A549 (cell line): Measurements from ENCODE around the gene POLA1. TPM values are rescaled to one million over a fixed set of nuclear protein-coding genes. Genes with fewer than 3 reads are reported as not detected.
A peak's percentile ranks its signal among the peaks of the same experiment; 100 is the strongest.

Source experiments
- ATAC-seq, 2 experiments: fragments of 200-7000 bp in 1 of 2; fragments of >200 bp in 1 of 2; cut with Nextera tagmentation in 1 of 2; cut with Tn5 transposase in 1 of 2; 3 replicates each; pipeline versions ENCODE4 v1.8.0 to v1.9.1; 2018 to 2020; ENCODE audit warnings: mild to moderate bottlenecking in 1 of 2, moderate library complexity in 1 of 2
- CTCF ChIA-PET: fragments of 300-600 bp; sonication (Branson Sonifier 250); formaldehyde crosslinking; extraction: SDS; loops from one replicate; lab custom pipeline; 2021; ENCODE audit warnings: antibody characterized with exemption, inconsistent platforms; lab: Yijun Ruan, JAX
- POLR2A ChIA-PET: fragments of 350-600 bp; formaldehyde crosslinking; extraction: SDS; loops from one replicate; lab custom pipeline; 2021; ENCODE audit warnings: antibody characterized with exemption, inconsistent platforms; lab: Yijun Ruan, JAX
- DNase-seq, 2 experiments: peaks; one replicate each; pipeline versions ENCODE4 v3.0.0 to v3.0.0-alpha.2; 2011 to 2016; ENCODE audit warnings: low read depth in 1 of 2, low spot score in 1 of 2
- FAIRE-seq: peaks from 2 replicates; lab custom pipeline; 2011; peaks lifted over from hg19 to GRCh38; lab: Jason Lieb, UNC
- H3K27ac ChIP-seq, 2 experiments: fragments of >200 bp; sonication (Bioruptor Twin); formaldehyde crosslinking; 3 replicates each; pipeline ENCODE4 v1.5.1; 2016 to 2017
- H3K4me1 ChIP-seq: fragments of >200 bp; sonication (Bioruptor Twin); formaldehyde crosslinking; 3 replicates; pipeline ENCODE4 v1.6.1; 2016
- H3K4me2 ChIP-seq: fragments of >200 bp; sonication (Bioruptor Twin); formaldehyde crosslinking; 3 replicates; pipeline ENCODE4 v1.6.1; 2016
- H3K4me3 ChIP-seq: fragments of >200 bp; sonication (Bioruptor Twin); formaldehyde crosslinking; 3 replicates; pipeline ENCODE4 v1.5.1; 2016
- H3K9me3 ChIP-seq: fragments of >200 bp; sonication (Bioruptor Twin); formaldehyde crosslinking; 3 replicates; pipeline ENCODE4 v1.6.1; 2016
- CBX2 ChIP-seq: fragments of 200-600 bp; sonication (generic); IDR thresholded peaks from 2 replicates; pipeline ENCODE4 v1.6.1; 2016; ENCODE audit warnings: low read depth, mild to moderate bottlenecking, borderline replicate concordance
- CTCF ChIP-seq: fragments of >200 bp; sonication (Bioruptor Twin); formaldehyde crosslinking; IDR thresholded peaks from 3 replicates; pipeline ENCODE4 v1.5.1; 2016
- EHMT2 ChIP-seq: fragments of 200-600 bp; sonication (generic); IDR thresholded peaks from 2 replicates; pipeline ENCODE4 v1.6.1; 2016; ENCODE audit warnings: antibody characterized with exemption, low read depth, mild to moderate bottlenecking, moderate library complexity
- ESRRA ChIP-seq: fragments of 150-350 bp; IDR thresholded peaks from 2 replicates; pipeline ENCODE4 v1.6.1; 2014; ENCODE audit warnings: mild to moderate bottlenecking, low read length, borderline replicate concordance
- GATA3 ChIP-seq: IDR thresholded peaks from 2 replicates; pipeline ENCODE4 v1.6.1; 2012; ENCODE audit warnings: borderline replicate concordance
- HDAC2 ChIP-seq: fragments of 200-600 bp; sonication (generic); IDR thresholded peaks from 2 replicates; pipeline ENCODE4 v1.6.1; 2016
- HES2 ChIP-seq: fragments of >200 bp; sonication (Bioruptor Twin); formaldehyde crosslinking; IDR thresholded peaks from 2 replicates; pipeline ENCODE4 v1.6.1; 2016
- HEYL ChIP-seq: fragments of 250-450 bp; sonication (Bioruptor Pico); IDR thresholded peaks from 2 replicates; pipeline ENCODE4 v1.8.0; 2021; ENCODE audit warnings: mild to moderate bottlenecking, moderate library complexity
- HMGXB4 ChIP-seq: fragments of 250-450 bp; sonication (Bioruptor Pico); IDR thresholded peaks from 2 replicates; pipeline ENCODE4 v1.5.0; 2021; ENCODE audit warnings: mild to moderate bottlenecking, moderate library complexity, borderline replicate concordance
- HOXA7 ChIP-seq: fragments of 250-450 bp; sonication (Bioruptor Pico); IDR thresholded peaks from 2 replicates; pipeline ENCODE4 v1.5.0; 2020; ENCODE audit warnings: mild to moderate bottlenecking, moderate library complexity
- HOXB5 ChIP-seq: fragments of 250-450 bp; sonication (Bioruptor Pico); IDR thresholded peaks from 2 replicates; pipeline ENCODE4 v1.5.0; 2020; ENCODE audit warnings: mild to moderate bottlenecking, moderate library complexity
- KDM5A ChIP-seq: fragments of 200-600 bp; sonication (generic); IDR thresholded peaks from 2 replicates; pipeline ENCODE4 v1.6.1; 2016; ENCODE audit warnings: antibody characterized with exemption, mild to moderate bottlenecking
- MAFK ChIP-seq: fragments of 450-650 bp; IDR thresholded peaks from 2 replicates; pipeline ENCODE4 v1.6.1; 2014; ENCODE audit not compliant: partially characterized antibody
- MYC ChIP-seq: IDR thresholded peaks from 2 replicates; pipeline ENCODE4 v1.6.1; 2012; ENCODE audit warnings: mild to moderate bottlenecking, inconsistent platforms, low read length, improper control_type of control experiment, borderline replicate concordance
- NFE2L2 ChIP-seq: fragments of 150-350 bp; conservative IDR thresholded peaks from 2 replicates; pipeline ENCODE4 v1.6.1; 2014; ENCODE audit warnings: low read length
- NR3C1 ChIP-seq: fragments of >200 bp; sonication (Bioruptor Twin); formaldehyde crosslinking; IDR thresholded peaks from 3 replicates; pipeline ENCODE4 v1.6.1; 2017
- PBX3 ChIP-seq: IDR thresholded peaks from 2 replicates; pipeline ENCODE4 v1.6.1; 2012
- PHF8 ChIP-seq: fragments of 200-600 bp; sonication (generic); IDR thresholded peaks from 2 replicates; pipeline ENCODE4 v1.6.1; 2016; ENCODE audit warnings: low read depth, mild to moderate bottlenecking, antibody characterized with exemption, moderate library complexity, borderline replicate concordance
- POLR2A ChIP-seq: IDR thresholded peaks from 2 replicates; pipeline ENCODE4 v1.6.1; 2012; ENCODE audit warnings: mild to moderate bottlenecking, low read length
- POLR2AphosphoS2 ChIP-seq: conservative IDR thresholded peaks from 2 replicates; pipeline ENCODE4 v1.6.1; 2012; ENCODE audit warnings: low read length, improper control_type of control experiment, inconsistent platforms
- RAD21 ChIP-seq, 2 experiments: fragments of >200 bp in 1 of 2; sonication (Bioruptor Twin) in 1 of 2; formaldehyde crosslinking in 1 of 2; IDR thresholded peaks in 1 of 2; conservative IDR thresholded peaks in 1 of 2; 2 replicates in 1 of 2; 3 replicates in 1 of 2; pipeline ENCODE4 v1.6.1; 2012 to 2018; ENCODE audit warnings: inconsistent platforms in 1 of 2
- RFX5 ChIP-seq: fragments of 450-650 bp; IDR thresholded peaks from 2 replicates; pipeline ENCODE4 v1.7.1; 2014; ENCODE audit warnings: antibody characterized with exemption, mild to moderate bottlenecking, moderate library complexity
- ZC3H11A ChIP-seq: fragments of 450-650 bp; IDR thresholded peaks from 2 replicates; pipeline ENCODE4 v1.6.1; 2014; ENCODE audit warnings: antibody characterized with exemption, mild to moderate bottlenecking
- ZNF302 ChIP-seq: fragments of 250-450 bp; sonication (Bioruptor Pico); IDR thresholded peaks from 2 replicates; pipeline ENCODE4 v1.9.0; 2021; ENCODE audit warnings: inconsistent platforms, mild to moderate bottlenecking, moderate library complexity
- WGBS: methylation state at CpG from one replicate; pipeline ENCODE4 v1.1.6; 2017; ENCODE audit errors: missing lambda C conversion rate; 5-methylcytosine and 5-hydroxymethylcytosine counted together
- polyA plus RNA-seq, 4 experiments: library from polyadenylated mRNA; depleted of rRNA in 3 of 4; stranded (reverse); fragments of >200 nt; fragmentation: RNase III in 1 of 4; extraction: RNeasy Plus Mini Kit Qiagen cat#74134 plus additional on column Dnase treatment in 1 of 4; gene quantifications; 2 replicates in 3 of 4; 3 replicates in 1 of 4; pipeline ENCODE4 v1.2.3, GENCODE V29; 2011 to 2017

The POLA1 gene
- polyA plus RNA-seq, 2 of the 4 experiments (the other 2 are of a cell fraction): 8.8 to 17.5 TPM

- ChIA-PET POLR2A (no interaction called here), CTCF (no interaction called here)
- WGBS: 97% methylated on average over 6 of the region's 6 CpGs
- no peak overlapping the region for H3K27ac ChIP-seq
- DNase-seq (no peak), ATAC-seq (no peak), FAIRE-seq (no peak)
- H3K4me3 ChIP-seq: no peak overlapping the region
- peaks cover 6% of the 10 kb centered on the region; the same call in 1 of the 3 replicates for H3K4me1 ChIP-seq
- H3K4me2 ChIP-seq: no peak overlapping the region
- H3K9me3 ChIP-seq: no peaks in the 10 kb centered on the region
- TF ChIP-seq NR3C1 (no peak), HOXB5 (CRISPR knock-in tag) (no peak), HOXA7 (CRISPR knock-in tag) (no peak), MAFK (no peak), CTCF (no peak), KDM5A (no peak), POLR2AphosphoS2 (no peak), POLR2A (no peak), ZC3H11A (no peak), EHMT2 (no peak), HES2 (no peak), ZNF302 (CRISPR knock-in tag) (no peak), ESRRA (no peak), GATA3 (no peak)
Measured at GRCh38 chrX:24928114-24928513, 234.4 kb downstream of the POLA1 start.

GRCh38 chrX:24934279-24934678, 240.6 kb downstream of the POLA1 start:
- H3K27ac ChIP-seq: no peak overlapping the region
- FAIRE-seq (peak; percentile 51), DNase-seq (no peak), ATAC-seq (no peak)
- TF ChIP-seq PBX3 (no peak), NFE2L2 (no peak), GATA3 (no peak), RAD21 (conservative IDR thresholded peaks at IDR 0.05 in 1 of 2, IDR thresholded peaks at IDR 0.05 in 1 of 2) (no peak), CBX2 (no peak), MAFK (no peak), HMGXB4 (CRISPR knock-in tag) (no peak), PHF8 (no peak)
- no peaks in the 10 kb centered on the region for H3K9me3 ChIP-seq
- ChIA-PET POLR2A (no interaction called here), CTCF (no interaction called here)
- no peak overlapping the region for H3K4me3 ChIP-seq
- H3K4me2 ChIP-seq: no peak overlapping the region
- no peaks in the 10 kb centered on the region for H3K4me1 ChIP-seq

GRCh38 chrX:24945009-24945408, 251.3 kb downstream of the POLA1 start:
- no peak for FAIRE-seq
- ATAC-seq: no peak
- Histone ChIP-seq H3K4me1 (no peaks in the 10 kb centered on the region), H3K4me3 (no peak overlapping the region), H3K9me3 (no peaks in the 10 kb centered on the region), H3K4me2 (no peak overlapping the region), H3K27ac (no peak overlapping the region)
- DNase-seq: no peak
- ChIA-PET CTCF (no interaction called here), POLR2A (no interaction called here)
- TF ChIP-seq HEYL (CRISPR knock-in tag) (no peak), HDAC2 (no peak), MAFK (no peak), HOXA7 (CRISPR knock-in tag) (no peak), MYC (no peak), RFX5 (no peak)
- WGBS: 85% methylated on average over 4 of the region's 4 CpGs
